ENCODE measurements around the gene PDSS2.
"Not testable (repeated sequence)": the region's sequence is repeated elsewhere in the genome, so short reads cannot be mapped to it uniquely, and the experiment has no call there.

The PDSS2 gene

DNA sequence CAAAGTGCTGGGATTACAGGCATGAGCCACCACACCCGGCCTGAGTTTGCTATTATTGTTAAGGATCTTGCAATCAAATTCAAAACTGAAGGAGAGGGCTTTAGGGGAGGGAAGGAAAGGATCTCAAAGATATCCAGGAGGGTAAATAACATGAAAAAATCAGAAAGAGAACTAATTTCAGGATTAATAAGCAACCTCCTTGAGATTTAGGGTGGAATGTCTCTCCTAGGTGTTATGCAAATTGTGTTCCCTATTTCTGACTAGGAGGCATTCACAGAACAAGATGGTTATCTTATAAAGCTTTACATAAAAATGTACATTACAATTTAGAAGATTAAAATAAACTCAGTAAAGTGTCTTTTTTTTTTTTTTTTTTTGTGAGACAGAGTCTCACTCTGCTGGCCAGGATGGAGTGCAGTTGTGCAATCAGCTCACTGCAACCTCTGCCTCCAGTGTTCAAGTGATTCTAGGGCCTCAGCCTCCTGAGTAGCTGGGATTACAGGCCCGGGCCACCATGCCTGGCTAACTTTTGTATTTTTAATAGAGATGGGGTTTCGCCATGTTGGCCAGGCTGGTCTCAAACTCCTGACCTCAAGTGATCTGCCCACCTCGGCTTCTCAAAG lies 252.0 kb downstream of the PDSS2 start:
- no peak for DNase-seq

DNA sequence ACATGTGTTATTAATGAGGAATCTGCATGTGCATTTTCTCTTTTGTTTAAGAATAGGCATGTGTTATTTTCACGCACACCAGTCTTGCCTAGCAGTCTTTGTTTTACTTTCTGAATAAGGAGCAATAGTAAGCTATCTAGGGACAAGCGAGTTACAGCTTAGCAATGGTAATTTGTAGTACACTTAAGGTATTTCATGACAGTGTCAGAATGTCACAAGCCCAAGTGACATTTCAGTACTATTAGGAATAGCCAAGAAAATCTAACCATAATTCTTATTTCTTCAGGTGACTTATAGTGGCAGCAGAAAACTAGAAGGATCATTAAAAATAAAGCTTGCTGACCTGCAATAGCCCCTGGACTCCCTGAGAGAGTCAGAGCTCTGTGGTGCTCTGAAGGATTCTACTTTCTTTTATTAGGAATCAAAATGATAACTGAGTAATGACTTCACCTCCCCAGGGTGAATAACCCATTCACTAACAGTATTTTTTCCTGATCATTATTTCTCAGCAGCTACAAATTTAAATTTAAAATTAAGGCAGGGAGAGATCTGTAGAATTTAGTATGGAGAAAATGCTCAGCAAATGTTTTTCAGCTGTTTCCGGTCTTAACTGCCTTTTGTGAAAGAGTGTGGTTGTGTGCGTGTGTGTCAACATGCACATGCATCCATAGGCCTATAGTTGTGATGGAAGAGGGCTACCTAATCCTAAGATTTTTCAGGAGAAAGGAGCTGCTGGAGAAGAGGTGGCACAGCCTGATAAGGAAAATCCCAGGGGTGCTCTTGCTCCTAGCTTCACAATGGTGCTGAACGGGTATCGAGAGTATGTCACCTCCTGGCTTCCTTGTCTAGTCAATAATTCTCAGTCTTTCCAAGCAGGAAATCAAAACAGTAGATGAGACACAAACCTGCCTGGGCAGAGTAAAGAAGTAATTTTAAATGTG lies 254.0 kb downstream of the PDSS2 start:
- DNase-seq = no peak

DNA sequence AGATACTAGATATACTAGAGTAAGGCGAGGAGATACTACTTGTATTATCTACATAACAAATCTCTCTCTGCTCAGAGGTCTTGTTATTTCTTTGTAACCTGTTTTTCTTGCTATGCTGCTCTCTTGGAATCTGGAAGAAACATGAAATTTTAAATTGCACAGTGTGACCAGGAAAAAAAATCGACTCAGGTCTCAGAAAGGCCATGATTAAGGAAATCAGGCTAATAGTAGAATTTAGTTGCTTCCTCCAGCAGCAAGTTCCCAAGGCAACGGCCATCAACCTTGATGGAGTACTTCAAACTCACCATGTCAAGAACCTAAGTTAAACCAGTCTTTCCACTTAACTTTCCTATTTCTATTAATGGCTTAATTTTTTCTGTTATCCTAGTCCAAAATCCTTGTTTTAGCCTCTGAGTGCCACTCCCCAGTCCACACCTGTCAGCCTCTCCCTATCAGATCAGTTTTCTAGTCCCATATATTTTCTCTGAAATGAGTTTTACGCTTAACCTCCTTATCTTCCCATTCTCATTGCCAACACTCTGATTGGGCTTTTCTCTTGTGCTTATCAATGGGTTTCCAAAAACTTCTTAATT lies 256.4 kb downstream of the PDSS2 start:
- DNase-seq = no peak

DNA sequence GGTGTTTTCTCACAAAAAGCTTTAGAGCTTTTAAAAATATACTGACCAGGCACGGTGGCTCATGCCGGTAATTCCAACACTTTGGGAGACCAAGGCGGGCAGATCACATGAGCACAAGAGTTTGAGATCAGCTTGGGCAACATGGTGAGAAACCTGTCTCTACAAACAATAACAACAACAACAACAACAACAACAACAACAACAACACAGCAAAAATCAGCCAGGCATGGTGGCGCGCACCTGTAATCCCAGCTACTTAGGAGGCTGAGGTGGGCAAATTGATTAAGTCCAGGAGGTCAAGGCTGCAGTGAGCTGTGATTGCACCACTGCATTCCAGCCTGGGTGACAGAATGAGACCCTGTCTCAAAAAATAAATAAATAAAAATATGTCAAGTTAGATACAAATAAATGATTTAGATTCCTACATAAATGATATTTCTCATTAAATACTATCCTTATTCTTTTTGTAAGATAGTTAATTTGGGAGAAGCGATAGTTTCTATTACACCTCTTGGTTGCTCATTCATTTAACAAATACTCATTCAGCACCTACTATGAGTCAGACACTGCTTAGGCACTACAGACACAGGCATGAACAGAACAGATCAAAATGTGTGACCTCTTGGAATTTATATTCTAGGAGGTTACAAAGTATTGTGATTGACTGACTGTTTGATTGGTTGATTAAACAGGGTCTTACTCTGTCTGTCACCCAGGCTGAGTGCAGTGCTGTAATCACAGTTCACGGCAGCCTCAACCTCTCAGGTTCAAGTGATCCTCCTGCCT lies 260.5 kb downstream of the PDSS2 start:
- no peak for DNase-seq

DNA sequence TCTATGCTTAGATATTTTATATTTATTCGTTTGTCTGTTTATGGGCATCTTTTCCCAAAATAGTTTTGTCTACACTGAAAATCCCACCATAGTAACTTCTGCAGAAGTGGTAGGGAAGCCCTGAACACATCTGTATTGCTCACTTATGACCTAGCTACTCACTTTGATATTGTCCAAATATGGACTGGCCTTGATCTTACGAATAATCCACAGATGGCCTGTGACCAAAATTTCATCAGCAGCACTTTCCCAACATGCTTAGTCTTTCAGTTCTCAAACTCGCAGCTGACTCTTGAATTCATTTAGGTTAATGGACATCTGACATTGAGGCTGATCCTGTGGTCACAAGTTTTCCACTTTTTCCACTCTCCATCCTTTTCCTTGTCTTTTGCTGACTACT lies 263.2 kb downstream of the PDSS2 start:
- DNase-seq = no peak

DNA sequence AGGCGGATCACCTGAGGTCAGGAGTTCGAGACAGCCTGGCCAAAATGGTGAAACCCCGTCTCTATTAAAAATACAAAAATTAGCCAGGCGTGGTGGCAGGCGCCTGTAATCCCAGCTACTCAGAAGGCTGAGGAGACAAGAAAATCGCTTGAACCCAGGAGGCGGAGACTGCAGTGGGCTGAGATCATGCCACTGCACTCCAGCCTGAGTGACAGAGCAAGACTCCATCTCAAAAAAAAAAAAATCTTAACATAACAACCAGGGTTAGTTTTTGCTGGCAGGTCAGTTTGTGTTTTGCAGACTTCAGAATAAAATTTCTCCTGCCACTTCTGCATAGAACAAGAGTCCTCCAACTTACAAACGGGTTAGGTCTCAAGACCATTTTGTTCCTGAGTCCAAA lies 264.6 kb downstream of the PDSS2 start:
- not testable (repeated sequence) for DNase-seq

DNA sequence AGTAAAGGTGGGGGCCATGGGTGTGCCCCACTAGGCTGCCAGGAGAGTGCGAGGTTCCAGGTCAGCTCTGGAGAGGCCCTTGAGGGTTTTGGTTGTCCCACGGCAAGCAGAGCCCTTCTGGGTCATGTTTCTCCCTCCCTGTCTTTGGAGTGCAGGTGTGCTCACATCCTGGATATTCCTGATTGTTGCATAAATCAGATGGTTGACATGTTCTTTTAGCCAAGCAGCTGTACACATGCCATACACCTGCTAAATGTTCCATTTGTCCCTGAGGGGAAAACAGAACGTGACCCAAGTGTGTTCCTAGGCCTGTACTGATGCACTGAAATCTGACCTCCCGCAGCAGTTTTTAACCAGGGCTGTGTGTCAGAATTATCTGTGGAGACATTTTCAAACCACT lies 266.5 kb downstream of the PDSS2 start:
- no peak for DNase-seq

DNA sequence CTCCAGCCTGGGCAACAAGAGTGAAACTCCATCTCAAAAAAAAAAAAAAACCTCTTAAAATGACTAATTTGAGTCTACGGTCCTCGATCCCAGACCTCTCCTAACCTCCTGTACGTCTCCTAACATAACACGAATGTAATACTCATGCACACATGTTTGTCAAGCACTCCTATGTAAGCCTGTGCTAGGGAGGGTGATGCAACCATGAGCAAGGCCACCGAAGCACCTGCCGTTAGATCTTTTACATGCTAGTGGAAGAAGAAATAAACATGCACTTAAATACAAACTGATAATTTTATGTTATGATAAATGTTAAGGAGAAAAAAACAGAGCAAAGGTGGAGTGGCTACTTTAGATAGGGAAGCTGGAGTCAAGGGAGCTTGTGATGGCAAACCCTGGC lies 271.7 kb downstream of the PDSS2 start:
- no peak for DNase-seq

DNA sequence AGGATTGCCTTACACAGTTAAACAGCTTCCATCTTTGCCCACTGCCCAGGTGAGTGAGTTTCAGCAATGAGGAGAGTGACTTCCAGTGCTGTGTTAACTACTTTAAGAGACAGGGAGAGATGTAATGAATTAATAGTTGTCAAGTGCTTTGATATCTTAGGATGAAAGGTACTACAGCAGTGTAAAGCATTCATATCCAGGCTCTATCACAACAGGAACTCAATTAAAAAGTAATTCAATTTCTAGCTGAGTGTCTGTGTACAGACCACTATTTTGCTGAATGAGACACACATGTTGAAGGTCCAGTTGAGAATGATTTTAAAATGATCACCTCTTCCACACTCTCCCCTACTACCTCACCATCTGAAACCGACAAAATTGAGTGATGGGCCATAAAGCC lies 273.3 kb downstream of the PDSS2 start:
- no peak for DNase-seq

DNA sequence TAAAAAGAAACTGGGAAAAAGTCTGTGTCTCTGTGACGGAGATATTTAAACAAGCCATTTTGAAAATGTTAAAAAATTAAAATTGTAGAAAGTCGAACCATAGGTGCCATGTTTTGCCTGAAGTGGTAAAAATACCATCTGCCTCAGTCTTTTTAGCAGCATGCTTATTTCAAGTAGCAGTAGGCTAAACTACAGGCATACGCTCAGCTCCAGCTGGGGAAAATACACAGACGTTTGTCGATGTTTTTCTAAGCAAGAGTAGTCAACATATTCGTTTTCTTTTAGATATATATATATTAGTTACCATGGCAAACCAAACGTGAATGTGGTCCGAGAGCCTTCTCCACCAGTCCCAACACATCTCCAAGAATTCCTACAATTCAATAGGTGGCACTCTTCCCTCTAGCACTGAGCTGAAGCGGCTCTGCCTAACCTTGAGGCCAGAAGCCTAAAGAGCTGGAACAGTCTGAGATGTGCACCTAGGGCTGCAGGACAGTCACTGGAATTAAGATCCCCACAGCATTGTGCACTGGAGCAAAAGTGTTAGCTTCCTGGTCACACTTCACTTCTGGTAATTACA lies 273.9 kb downstream of the PDSS2 start:
- no peak for DNase-seq

DNA sequence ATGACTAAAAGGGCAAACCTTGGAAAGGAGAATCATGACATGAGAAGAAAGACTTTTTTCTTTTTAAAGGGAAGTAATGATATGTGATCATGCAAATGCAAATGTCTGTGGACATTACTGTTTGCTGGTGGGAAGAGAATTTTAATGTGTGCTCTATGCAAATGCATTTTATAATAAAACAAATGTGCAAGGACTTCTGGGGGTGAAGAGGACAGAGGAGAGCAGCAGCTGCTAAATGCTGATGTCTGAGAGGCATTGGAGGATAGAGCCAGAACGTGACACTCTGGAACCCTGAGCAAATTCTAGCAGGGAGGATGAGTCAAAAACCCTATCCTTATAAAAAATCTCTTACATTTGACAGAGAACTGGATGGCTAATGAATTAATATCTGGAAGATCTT lies 274.9 kb downstream of the PDSS2 start:
- DNase-seq = no peak

DNA sequence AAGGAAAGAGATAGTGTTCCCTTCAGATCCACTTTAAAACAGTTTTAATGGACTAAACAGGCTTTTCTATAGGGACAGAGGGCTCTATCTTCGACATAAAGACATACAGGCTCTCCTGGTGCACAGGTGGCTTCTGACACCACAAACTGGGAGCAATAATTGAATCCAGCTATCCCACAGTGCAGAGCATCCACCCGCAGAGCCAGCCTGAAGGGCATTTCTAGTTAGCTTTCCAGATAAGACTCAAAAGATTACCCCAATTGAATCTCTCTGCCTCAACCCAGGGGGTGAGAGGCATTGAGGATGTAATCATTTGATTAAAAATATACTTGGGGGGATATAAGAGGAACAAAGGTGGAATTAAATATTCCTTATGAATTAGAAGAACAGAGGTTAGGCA lies 279.3 kb downstream of the PDSS2 start:
- no peak for DNase-seq

DNA sequence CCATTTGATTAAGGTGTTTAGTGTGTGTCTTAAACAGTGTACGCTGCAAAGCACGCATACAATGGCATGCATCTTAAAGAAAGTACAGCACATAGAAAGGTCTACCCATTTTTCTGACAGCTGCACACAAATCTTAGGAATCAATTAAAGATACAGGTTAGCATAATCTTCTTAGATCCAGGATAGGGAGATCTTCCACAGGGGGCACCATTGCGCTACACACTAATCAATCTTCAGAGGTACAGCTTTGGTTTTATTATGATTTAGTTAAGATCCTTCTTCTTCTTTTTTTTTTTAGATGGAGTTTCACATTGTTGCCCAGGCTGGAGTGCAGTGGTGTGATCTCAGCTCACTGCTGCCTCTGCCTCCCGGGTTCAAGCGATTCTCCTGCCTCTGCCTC lies 280.4 kb downstream of the PDSS2 start:
- no peak for DNase-seq

DNA sequence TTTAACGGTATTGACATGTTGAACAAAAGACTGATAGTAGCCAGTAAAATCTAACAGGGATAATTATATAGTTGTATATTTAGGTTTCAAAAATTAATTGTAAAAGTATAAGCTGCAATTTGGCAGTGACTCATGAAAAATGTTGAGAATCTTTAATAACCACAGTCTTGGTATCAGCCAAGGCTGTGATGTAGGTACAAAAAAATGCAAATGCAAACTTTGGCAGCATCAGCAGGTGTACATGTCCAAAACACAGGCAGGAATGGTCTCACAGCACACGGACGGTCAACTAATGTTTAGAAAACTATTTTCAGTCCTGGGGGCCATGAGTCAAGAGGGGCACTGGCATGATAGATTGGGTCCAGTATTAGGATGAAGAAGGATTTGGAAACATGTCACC lies 285.6 kb downstream of the PDSS2 start:
- no peak for DNase-seq

DNA sequence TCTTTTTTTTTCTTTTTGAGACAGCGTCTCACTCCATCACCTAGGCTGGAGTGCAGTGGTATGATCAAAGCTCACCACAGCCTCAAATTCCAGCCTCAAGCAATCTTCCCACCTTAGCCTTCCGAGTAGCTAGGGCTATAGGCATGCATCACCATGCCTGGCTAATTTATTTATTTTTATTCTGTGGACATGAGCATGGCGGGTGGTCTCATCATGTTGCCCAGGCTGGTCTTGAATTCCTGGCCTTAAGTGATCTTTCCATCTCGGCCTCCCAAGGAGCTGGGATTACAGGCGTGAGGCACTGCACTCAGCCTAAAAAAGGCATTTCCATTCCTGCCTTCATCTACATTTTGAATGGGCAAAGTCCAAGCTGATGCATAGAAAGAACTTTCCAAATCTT lies 287.9 kb downstream of the PDSS2 start:
- DNase-seq = no peak

DNA sequence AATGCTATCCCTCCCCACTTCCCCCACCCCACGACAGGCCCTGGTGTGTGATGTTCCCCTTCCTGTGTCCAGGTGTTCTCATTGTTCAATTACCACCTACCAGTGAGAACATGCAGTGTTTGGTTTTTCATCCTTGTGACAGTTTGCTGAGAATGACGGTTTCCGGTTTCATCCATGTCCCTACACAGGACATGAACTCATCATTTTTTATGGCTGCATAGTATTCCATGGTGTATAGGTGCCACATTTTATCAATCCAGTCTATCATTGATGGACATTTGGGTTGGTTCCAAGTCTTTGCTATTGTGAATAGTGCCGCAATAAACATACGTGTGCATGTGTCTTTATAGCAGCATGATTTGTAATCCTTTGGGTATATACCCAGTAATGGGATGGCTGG lies 295.1 kb downstream of the PDSS2 start:
- not testable (repeated sequence) for DNase-seq

DNA sequence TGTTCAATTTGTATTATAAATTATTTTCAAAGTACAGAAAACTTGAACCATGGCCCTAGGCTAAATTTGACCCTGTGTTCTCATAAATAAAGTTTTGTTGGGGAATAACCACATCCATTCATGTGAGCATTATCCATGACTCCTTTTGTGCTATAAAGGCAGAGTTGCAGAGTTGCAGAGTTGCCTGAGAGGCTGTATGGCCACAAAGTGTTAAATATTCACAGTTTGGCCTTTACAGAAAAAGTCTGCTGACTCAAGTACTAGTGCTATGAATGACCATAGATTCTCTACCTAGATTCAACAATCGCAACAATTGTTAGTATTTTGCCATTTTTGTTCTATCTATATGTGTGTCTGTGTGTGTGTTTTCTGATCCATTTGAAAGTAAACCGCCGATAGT lies 297.8 kb downstream of the PDSS2 start:
- no peak for DNase-seq

DNA sequence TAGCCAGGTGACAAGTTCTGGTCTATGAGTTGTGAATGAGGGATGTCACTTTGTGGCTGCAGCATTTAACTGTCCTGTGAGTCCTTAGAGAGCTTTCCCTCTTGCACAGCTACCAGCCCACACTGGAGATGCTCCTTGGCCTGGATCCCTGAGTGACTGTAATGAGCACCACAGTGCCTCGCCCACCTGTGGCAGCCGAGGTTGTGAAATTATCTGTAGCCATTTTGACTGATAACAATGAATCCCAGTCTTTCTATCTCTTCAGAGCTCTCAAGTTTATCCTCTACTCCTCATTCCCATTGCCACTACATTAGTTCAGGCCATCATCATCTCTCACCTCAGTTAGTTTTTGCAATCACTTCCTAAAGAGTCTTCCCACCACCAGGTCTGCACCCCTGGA lies 302.7 kb downstream of the PDSS2 start:
- DNase-seq = no peak

DNA sequence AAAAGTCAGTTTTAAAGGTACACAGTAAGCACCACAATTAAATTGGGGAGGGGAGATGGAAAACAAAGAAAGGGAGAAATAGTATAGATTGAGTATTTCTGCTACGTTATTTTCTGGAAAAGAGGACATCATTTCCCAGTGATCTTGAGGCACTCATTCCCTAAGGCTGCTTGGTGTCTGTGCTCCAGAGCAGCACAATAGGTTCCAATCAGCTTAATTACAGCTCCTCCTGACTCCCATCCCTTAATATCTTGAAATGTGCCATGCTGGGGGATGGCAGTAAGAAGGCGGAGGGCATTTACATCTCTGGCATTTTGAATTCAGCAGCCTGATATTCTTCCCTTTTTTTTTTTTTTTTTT lies 304.6 kb downstream of the PDSS2 start:
- no peak for DNase-seq

DNA sequence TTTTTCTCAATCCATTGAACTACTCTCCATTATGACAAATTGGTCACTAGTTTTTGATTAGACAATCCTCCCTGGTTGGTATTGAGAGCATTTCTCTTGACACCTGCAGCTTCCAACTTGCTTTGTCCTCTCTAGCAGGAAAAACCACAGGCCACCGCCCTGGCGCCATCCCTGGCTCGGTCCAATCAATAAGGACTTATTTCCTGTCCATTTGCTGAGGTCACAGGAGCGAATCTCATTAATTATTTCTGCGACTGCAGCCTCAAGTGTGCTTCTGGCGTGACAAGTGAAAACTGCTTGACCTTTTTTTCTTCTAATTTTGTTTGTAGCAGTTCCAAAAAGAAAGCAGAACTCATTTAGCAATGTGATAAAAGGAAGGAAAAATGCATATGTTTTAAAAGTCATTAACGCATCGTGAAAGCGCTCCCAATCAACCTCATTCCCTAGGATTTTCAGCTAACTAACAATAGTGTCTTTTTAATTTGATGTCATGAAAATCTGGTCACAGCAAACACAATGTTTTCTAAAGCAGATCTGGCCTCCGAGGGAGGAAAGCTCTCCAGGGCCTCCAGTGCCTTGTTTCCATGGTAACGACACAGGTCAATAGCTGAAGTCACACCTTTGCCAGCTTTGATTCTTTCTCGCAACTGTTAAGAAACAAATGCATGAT lies 305.1 kb downstream of the PDSS2 start:
- peak; percentile 14 for DNase-seq

DNA sequence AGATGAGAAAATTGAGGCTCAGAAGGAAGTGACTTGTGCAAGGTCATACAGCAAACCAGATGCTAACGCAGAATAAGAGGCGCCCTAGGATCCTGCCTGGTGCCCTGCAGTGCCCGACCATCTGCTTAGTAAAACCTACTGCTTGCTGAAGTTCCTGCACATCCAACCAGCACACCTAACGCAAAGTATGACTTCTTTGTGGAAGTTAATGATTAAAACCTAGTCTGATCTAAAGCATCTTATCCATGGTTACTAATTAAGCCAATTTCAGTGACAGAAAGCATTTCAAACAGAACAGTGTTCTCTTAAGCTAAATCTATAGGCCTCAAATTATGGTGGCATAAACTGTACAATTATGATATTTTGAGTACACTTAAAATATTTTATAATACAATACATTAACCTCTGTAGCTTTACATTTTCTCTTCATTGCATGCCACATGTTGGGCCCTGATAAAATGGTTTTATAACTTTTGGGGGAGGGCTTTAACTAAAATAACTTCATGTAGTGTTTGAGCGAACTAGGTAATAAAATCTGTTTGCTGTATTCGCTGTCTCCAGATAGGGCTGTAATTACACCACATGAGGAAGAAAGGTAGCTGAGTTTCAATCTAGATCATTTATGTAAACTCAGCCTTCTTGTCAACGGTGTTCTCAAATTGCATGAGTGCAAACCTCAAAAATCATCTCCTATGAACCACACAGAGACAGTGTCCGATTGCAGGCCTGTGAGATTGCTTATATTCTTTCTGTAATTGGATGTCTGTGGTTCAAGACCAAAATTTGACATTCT lies 306.5 kb downstream of the PDSS2 start:
- no peak for DNase-seq

DNA sequence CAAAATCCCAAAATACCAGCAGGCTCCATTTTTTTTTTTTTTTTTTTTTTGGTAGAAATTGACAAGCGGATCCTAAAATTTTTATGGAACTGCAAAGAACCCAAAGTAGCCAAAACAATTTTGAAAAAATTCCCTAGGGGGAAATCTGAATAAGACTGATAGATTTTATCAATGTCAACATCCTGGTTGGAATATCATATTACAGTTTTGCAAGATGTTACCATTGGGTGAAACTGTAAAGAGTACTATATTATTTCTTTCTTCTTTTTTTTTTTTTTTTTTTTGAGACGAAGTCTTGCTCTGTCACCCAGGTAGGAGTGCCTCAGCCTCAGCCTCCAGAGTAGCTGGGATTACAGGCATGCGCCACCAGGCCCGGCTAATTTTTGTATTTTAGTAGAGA lies 314.7 kb downstream of the PDSS2 start:
- DNase-seq = no peak

Measured in NCI-H1436 treated with DMSO at 0.1 percent for 48 hours (cell line).